HUES64 (cell line): ENCODE data around the gene RHPN2.
"Not testable (repeated sequence)": the region's sequence is repeated elsewhere in the genome, so short reads cannot be mapped to it uniquely, and the experiment has no call there.

ENCODE experiments used
- H3K27ac ChIP-seq: 2 replicates; pipeline ENCODE4 v1.7.0; 2013; ENCODE audit warnings: low read depth, low read length, inconsistent platforms
- H3K27me3 ChIP-seq: 2 replicates; pipeline ENCODE4 v1.6.1; 2013; ENCODE audit warnings: mild to moderate bottlenecking, low read length; ENCODE audit not compliant: insufficient read depth
- H3K36me3 ChIP-seq: 2 replicates; pipeline ENCODE4 v1.6.1; 2013; ENCODE audit warnings: mild to moderate bottlenecking, low read length; ENCODE audit not compliant: insufficient read depth
- H3K4me1 ChIP-seq: 2 replicates; pipeline ENCODE4 v1.6.1; 2013; ENCODE audit warnings: mild to moderate bottlenecking, low read length, moderate library complexity; ENCODE audit not compliant: insufficient read depth
- H3K4me3 ChIP-seq: 2 replicates; pipeline ENCODE4 v1.5.1; 2013; ENCODE audit warnings: mild to moderate bottlenecking, low read length, moderate library complexity
- H3K9ac ChIP-seq: 2 replicates; pipeline ENCODE4 v1.6.1; 2013; ENCODE audit warnings: mild to moderate bottlenecking, low read depth, low read length
- H3K9me3 ChIP-seq: 2 replicates; pipeline ENCODE4 v1.6.1; 2013; ENCODE audit warnings: low read depth, low read length; ENCODE audit not compliant: insufficient read depth
- WGBS: fragments of 150-250, 120-280 bp; methylation state at CpG from one replicate; pipeline ENCODE4 v1.1.7; 2013; ENCODE audit warnings: missing lambda C conversion rate; 5-methylcytosine and 5-hydroxymethylcytosine counted together

The RHPN2 gene

DNA sequence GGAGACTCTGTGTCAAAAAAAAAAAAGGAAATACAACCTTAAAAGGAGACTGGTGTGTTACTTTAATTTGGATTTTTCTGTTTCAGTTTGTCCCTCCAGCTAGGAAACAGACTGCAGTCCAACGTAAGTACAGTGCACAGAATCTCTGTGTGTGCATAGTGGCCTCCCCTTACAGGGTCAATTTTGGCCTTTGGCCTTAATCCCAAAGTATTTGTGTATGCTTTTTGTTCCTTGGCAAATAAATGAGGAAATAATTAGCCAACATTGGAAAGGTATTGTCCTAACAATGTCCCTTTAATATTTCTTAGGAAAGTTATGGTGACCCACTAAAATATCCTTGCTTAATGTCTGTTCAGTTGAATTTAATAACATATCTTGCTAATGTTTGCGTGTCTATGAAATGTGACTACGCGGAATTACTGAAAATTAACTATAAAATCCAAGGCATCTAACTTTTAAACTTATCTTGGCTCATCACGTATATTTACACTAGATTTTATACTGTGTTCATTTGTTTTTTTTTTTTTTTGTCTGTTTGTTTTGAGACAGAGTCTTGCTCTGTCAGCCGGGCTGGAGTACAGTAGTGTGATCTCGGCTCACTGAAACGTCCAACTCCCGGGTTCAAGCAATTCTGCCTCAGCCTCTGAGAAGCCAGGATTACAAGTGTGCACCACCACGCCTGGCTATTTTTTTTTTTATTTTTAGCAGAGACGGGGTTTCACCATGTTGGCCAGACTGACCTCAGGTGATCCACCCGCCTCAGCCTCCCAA is 39.0 kb downstream of the RHPN2 start:
- H3K4me3 ChIP-seq, H3K4me1 ChIP-seq, H3K27ac ChIP-seq, H3K9ac ChIP-seq, H3K27me3 ChIP-seq: not testable (repeated sequence)
- H3K9me3 ChIP-seq: peaks cover 12% of the 10 kb centered on the region
- WGBS: 94% methylated on average over 8 of the region's 12 CpGs
- H3K36me3 ChIP-seq: peaks cover 20% of the 10 kb centered on the region

DNA sequence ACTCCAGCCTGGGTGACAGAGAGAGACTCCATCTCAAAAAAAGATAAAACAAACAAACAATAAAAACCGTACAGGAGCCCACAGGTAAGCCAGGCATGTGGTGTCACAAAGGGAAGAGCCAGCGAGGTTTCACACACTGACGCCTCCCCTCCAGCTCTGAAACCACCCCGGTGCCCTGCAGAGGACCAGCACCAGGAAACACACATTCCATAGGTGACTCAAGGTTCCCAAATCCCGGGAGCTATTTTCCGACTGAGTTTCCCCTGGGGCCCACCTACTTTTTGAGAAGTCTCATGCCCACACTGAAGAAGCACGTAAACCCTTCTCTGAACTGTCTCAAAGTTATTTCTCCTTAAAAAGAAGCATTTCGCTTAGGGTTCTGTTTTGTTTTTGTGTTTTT is 40.3 kb downstream of the RHPN2 start:
- no peak overlapping the region for H3K9ac ChIP-seq
- 0 out of 2 replicates have a peak, but pooled peaks cover 7% of the 10 kb centered on the region for H3K4me1 ChIP-seq
- 90% methylated on average over 8 of the region's 8 CpGs for WGBS
- H3K9me3 ChIP-seq: no peaks in the 10 kb centered on the region
- H3K4me3 ChIP-seq: no peak overlapping the region
- H3K36me3 ChIP-seq: peaks cover 19% of the 10 kb centered on the region
- 0 out of 2 replicates have a peak overlapping the region, but pooled peaks have one; percentile 35 for H3K27ac ChIP-seq
- no peaks in the 10 kb centered on the region for H3K27me3 ChIP-seq

DNA sequence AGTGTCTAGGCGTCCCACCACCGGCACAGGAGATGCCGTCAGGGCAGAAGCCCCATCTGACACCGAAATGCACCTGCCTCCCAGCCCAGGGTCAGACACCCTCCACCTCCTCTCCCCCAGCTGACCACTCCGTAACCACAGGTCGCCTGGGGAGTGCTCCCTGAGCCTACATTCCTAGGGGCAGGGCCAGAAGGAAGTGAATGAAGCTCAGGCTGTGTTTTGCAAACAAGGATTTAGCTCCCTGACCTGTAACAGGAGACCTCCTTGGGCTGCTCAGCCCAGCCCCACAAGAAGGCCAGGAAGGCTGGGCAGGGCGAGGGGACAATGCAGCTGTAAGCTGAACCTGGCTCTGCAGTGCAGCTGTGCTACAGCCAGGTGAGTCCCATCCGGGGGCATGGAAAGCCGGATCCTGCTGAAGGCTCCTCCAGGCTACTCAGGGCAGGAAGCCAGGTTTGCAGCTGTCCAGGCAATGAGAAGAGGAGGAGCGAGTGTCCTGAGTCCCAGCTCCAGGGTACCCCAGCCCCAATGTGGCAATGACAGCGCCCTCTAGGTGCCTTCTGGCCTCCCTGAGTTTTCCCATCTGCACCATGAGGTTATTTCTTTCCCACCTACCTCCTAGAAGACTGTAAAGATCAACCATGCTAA is 42.1 kb downstream of the RHPN2 start:
- Histone ChIP-seq H3K4me1 (0 out of 2 replicates have a peak, but pooled peaks cover 7% of the 10 kb centered on the region), H3K27me3 (no peaks in the 10 kb centered on the region), H3K9me3 (no peaks in the 10 kb centered on the region), H3K9ac (0 out of 2 replicates have a peak overlapping the region, but pooled peaks have one; percentile 15), H3K27ac (peak overlapping the region; percentile 72), H3K4me3 (peak overlapping the region; percentile 28; the same call in 1 of the 2 replicates), H3K36me3 (peaks cover 22% of the 10 kb centered on the region)
- WGBS: 13% methylated on average over 11 of the region's 11 CpGs

DNA sequence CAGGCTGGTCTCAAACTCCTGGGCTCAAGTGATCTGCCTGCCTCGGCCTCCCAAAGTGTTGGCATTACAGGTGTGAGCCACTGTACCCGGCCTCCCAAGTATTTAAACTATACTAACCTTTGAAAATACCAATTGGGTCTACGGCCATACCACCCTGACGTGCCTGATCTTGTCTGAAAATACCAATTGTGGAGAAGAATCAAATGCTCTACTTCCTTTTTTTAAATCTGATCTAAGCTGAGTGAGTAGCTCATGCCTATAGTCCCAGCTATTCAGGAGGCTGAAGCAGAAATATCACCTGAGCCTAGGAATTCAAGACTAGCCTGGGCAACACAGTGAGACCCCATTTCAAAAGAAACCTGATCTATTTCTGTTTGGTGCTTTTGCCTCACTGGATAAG is 53.8 kb downstream of the RHPN2 start:
- 96% methylated on average over 4 of the region's 4 CpGs for WGBS
- not testable (repeated sequence) for H3K27ac ChIP-seq, H3K4me1 ChIP-seq, H3K4me3 ChIP-seq, H3K9ac ChIP-seq, H3K9me3 ChIP-seq, H3K27me3 ChIP-seq
- H3K36me3 ChIP-seq: peaks cover 46% of the 10 kb centered on the region

DNA sequence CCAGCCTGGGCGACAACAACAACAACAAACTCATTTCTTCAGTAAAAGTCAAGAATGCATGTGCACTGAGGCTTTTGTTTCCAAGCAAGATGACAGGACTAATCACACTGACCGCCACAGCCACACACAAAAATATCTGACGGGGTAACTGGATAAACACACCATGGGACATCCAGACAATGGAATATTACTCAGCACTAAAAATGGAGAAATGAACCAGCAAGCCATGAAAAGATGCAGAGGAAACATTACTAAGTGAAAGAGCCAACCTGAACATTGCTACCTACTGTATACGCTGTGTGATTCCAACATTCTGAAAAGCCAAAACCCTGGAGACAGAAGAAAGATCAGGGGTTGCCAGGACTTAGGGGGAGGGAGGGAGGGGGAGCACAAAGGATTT is 56.0 kb downstream of the RHPN2 start:
- no peak overlapping the region for H3K9ac ChIP-seq
- H3K9me3 ChIP-seq: no peaks in the 10 kb centered on the region
- no peak overlapping the region for H3K4me3 ChIP-seq
- no peaks in the 10 kb centered on the region for H3K27me3 ChIP-seq
- H3K4me1 ChIP-seq: no peaks in the 10 kb centered on the region
- peaks cover 51% of the 10 kb centered on the region for H3K36me3 ChIP-seq
- 96% methylated on average over 3 of the region's 4 CpGs for WGBS
- H3K27ac ChIP-seq: no peak overlapping the region

DNA sequence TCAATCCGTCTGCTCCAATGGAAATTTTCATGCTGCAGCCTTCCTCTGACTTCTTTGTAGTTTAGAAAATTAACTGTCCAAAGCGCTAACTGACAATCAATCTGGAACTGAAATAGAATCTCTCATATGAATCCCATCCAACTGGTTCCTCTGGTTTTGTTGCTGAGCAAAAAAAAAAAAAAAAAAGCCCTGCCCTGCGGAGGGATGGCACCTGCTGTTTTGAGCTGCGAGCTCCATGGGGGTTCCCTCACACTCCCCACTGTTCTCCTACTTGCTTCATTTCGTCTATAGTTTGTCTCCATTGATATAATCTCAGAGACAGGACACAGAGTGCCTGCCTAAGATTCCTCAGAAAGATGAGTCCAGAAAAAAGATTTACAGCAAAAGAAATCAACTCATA is 59.2 kb downstream of the RHPN2 start:
- no peaks in the 10 kb centered on the region for H3K27me3 ChIP-seq
- H3K4me1 ChIP-seq: no peaks in the 10 kb centered on the region
- H3K4me3 ChIP-seq: no peak overlapping the region
- H3K36me3 ChIP-seq: peaks cover 55% of the 10 kb centered on the region
- H3K9ac ChIP-seq: no peak overlapping the region
- 62% methylated on average over 5 of the region's 5 CpGs for WGBS
- no peak overlapping the region for H3K27ac ChIP-seq
- H3K9me3 ChIP-seq: no peaks in the 10 kb centered on the region

DNA sequence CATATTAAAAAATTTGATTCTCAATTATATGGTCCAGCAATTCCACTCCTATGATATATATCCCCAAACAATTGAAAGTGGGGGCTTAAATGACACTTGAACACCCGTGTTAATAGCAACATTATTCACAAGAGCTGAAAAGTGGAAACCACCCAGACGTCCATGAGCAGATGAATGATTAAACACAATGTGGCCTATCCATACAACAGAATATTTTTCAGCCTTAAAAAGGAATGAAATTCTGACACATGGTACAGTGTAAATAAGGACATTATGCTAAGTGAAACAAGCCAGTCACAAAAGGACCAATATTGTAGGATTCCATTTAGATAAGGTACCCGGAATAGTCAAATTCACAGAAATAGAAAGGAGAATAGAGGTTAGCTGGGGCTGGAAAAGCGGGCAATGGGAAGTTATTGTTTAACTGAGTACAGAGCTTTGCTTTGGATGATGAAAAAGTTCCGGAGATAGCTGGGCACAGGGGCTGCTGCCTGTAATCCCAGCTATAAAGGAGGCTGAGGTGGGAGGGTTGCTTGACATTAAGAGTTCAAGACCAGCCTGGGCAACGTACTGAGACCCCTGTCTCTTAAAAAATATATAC is 61.2 kb downstream of the RHPN2 start:
- not testable (repeated sequence) for H3K4me3 ChIP-seq, H3K27ac ChIP-seq, H3K9me3 ChIP-seq, H3K4me1 ChIP-seq, H3K27me3 ChIP-seq, H3K9ac ChIP-seq
- peaks cover 59% of the 10 kb centered on the region for H3K36me3 ChIP-seq
- WGBS: 88% methylated on average over 5 of the region's 6 CpGs

DNA sequence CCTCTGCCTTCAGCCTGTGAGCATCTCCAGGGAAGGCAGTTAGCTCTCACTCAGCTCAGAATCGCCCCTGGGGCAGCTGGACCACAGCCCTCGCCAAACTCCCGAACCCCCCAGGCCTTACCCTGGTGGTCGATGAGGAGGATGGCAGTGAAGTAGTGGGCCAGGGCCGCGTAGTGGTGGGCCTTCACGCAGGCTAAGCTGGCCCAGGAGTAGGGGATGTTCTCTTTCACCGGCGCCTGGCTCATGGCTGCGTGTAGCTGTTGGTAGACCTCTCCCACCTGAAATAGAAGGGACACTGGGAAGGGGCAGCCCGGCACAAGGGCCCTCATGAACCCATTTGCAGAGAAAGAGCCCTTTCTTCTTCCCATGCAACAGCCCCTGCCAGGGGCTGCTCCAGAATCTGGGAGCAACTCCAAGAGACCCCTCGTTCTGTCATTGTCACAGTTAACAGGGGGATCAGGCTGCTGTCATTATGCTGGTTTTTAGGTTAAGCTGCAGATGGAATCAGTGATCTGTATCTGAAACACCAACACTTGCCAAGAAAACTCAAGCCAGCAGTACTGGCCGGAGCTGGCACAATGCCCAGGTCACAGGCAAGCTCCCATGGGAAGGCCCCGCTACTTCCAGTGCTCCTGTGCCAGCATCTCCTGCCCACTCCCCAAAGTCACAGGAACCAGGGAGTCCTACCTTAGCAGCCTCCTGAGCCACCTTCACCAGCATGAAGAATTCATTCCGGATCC is 62.4 kb downstream of the RHPN2 start:
- H3K27me3 ChIP-seq, H3K4me1 ChIP-seq, H3K4me3 ChIP-seq, H3K27ac ChIP-seq, H3K9me3 ChIP-seq, H3K9ac ChIP-seq: not testable (repeated sequence)
- peaks cover 56% of the 10 kb centered on the region for H3K36me3 ChIP-seq
- WGBS: 91% methylated on average over 15 of the region's 15 CpGs

DNA sequence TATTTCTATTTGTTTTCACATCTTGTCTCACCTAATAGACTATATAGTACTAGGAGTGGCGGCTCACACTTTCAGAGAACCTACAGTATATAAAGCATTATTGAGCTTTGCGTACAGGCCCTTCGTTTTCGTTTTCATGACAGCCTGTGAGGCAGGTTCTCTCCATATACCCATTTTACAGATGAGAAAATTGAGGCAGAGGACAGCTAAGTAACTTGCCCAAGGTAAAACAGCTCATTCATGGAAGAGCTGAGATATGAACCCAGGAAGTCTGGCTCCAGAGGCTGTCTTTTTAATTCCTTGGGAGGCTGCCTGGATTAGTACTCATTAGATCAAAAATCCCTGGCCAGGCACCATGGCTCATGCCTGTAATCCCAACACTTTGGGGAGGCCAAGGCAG is 63.8 kb downstream of the RHPN2 start:
- Histone ChIP-seq H3K9me3 (no peaks in the 10 kb centered on the region), H3K4me1 (no peaks in the 10 kb centered on the region), H3K9ac (no peak overlapping the region), H3K36me3 (peaks cover 49% of the 10 kb centered on the region), H3K27me3 (no peaks in the 10 kb centered on the region), H3K27ac (no peak overlapping the region), H3K4me3 (no peak overlapping the region)
- 100% methylated on average over 4 of the region's 4 CpGs for WGBS

DNA sequence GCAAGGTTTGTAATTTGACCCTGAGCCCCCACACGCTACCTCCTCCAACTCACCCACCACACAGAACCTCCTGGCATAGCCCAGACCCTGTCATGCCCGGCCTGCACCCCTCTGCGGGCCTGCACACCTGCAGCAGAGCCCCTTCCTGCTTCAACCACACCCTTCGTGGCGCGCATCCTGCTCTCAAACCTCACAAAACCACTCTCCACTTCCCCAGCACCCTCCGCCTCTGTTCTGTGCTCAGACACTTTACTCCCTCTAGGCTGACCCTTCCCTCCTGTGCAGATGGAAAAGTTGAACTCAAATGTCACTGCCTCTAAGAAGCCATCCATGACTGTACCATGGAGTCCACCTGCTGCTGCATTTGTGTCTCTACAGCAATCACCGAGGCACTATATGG is 64.2 kb downstream of the RHPN2 start:
- H3K9ac ChIP-seq: no peak overlapping the region
- no peaks in the 10 kb centered on the region for H3K9me3 ChIP-seq
- no peak overlapping the region for H3K27ac ChIP-seq
- WGBS: 92% methylated on average over 8 of the region's 8 CpGs
- no peaks in the 10 kb centered on the region for H3K4me1 ChIP-seq
- no peaks in the 10 kb centered on the region for H3K27me3 ChIP-seq
- peaks cover 45% of the 10 kb centered on the region for H3K36me3 ChIP-seq
- H3K4me3 ChIP-seq: no peak overlapping the region

DNA sequence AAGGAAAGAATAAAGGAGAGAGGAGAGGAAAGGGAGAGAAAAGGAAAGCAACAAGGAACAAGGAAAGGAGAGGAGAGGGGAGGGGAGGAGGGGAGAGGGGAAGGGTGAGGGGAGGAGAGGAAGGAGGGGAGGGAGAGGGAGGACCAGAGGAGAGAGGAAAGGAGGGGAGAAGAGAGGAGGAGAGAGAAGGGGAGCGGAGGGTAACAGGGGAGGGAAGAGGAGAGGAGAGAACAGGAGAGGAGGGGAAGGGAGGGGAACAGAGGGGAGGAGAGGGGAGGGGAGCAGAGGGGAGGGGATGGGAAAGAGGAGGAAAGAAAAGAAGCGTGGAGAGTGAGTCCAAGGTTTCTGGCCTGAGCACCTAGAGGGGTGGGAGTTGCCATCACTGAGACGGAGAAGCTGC is 66.0 kb downstream of the RHPN2 start:
- H3K4me3 ChIP-seq: no peak overlapping the region
- H3K27ac ChIP-seq: no peak overlapping the region
- H3K36me3 ChIP-seq: peaks cover 54% of the 10 kb centered on the region
- H3K27me3 ChIP-seq: no peaks in the 10 kb centered on the region
- 85% methylated on average over 3 of the region's 3 CpGs for WGBS
- no peak overlapping the region for H3K9ac ChIP-seq
- no peaks in the 10 kb centered on the region for H3K4me1 ChIP-seq
- no peaks in the 10 kb centered on the region for H3K9me3 ChIP-seq
